GM18520 (cell line): Measurements from ENCODE around the gene UNC5A.

Experiments
- ATAC-seq: cut with Tn5 transposase; IDR thresholded peaks from one replicate; pipeline ENCODE4 v1.9.1; 2021; ENCODE audit not compliant: unreplicated experiment

Gene UNC5A

GRCh38 chr5:176844706-176845391 lies 34.5 kb downstream of the UNC5A start:
- no peak for ATAC-seq

DNA sequence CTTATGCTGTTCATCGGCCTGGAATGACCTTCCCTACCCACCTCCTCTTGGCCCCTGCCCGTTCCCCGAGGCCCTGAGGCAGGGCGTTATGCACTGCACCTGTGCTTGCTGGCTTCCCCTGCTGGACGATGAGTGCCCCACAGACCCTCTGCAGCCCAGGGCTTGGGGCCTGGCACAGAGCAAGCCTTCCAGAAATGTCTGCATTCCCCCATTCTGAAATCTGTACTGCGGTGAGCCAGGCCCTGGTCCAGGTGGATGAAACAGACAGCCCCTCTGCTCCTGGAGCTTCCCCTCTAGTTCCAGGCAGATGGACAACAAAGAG lies 35.0 kb downstream of the UNC5A start:
- no peak for ATAC-seq

DNA sequence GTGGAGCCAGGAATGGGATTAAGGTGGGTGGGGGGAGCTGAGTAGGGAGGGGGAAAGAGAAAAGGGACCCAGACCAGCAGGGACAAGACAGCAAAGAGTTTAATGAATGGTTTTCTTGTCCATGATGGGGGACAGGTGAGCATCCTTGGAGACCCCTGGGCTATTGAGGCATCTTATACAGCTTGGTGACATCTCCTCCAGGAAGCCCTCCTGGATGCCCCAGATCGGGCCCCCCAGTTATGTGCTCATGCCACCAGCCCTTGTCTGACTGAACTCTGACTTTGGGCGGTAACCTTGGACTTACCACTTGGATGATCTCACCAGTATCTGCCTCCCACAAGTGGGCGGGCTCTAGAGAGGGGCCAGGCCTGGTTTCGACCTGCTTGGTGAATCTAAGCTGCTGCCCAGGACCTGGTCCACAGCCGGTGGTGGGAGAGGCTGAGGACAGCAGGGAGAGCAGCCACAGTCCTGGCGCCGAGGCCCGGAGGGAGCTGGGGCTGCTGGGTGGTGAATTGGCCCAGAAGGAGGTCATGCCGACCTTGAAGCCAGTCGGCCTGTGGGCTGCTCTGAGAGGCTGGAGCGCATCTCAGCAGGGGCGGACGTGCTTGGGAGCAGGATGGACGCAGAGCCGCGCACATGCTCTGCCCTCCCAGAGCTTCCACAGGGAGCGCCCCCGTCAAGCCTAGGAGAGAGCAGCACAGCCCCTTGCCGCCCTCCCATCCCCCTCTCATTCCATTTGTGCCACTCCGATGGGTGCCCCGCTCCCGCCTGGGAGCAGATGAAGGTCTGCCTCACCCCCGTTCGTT lies 36.2 kb downstream of the UNC5A start:
- ATAC-seq, result no peak

DNA sequence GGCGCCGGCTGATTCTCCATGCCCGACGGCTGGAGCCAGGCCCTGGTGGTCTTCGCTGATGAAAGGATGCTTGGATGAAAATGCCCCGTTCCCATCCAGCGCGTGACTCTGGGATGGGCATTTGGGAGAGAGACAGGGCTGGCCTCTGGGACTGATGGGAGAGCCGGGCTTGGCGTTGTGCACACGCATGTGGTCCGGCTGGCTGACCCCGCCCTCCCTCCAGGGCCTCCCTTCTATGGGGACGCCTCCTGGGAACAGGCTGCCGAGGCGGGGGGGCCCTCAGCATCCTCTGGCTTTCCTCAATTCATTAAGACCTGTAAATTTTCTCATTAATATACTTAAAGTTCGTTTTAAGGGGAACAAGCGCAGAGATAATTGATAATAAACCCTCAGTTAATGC lies 36.8 kb downstream of the UNC5A start:
- ATAC-seq, result no peak

DNA sequence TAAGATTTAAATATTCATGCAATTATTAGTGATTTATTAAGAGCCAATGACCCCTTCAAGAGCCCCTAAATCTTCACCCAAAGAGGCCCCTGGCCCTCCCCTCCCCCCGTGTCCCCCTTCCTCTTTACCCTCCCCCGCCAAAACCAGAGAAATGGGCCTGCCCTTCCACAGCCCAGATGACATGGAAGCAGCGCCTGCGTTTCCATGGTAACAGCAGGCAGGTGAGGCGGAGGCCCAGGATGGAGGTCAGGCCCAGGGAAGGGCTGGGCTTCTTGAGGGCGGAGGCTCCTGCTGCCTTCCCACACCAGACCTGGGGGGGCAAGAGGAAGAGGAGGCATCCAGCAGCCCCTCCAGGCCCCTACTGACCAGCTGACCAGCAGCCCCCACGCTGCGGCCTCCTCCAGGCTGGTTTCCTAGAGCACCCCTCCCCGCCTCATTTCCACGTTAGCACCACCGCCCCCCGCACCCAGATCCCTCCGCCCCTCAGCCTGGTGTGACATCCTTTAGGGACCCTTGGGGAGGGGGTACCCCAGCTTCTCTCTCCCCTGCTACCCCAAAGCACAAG lies 37.4 kb downstream of the UNC5A start:
- ATAC-seq, result no peak

DNA sequence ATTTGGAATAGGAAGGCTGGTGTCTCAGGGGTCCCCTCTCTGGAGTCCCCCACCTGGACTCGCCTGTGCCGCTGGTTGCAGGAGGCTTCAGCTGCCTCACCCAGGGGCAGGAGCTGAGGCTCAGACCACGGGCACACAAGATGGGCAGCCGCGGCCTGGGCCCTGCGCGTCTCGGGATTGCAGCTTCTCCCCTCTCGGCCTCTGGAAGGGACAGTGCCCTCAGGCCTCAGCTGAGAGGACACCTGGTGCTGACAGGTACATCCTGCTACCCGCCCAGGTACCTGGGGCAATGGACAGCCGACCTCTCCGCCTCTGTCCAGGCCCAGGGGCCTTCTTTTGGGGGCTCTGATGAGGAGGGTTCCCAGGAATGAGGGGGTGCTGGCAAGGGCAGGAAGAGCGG lies 38.3 kb downstream of the UNC5A start:
- no peak for ATAC-seq

GRCh38 chr5:176849611-176850227 lies 39.4 kb downstream of the UNC5A start:
- no peak for ATAC-seq

GRCh38 chr5:176850371-176851245 lies 40.2 kb downstream of the UNC5A start:
- ATAC-seq, result no peak

GRCh38 chr5:176851380-176851779 lies 41.0 kb downstream of the UNC5A start:
- ATAC-seq, result no peak

- ATAC-seq, result no peak
These were observed 41.7 kb downstream of the UNC5A start for GRCh38 chr5:176851871-176852658.

- ATAC-seq, result no peak
These were observed 42.9 kb downstream of the UNC5A start for GRCh38 chr5:176853151-176853778.

- no peak for ATAC-seq
These were observed 43.8 kb downstream of the UNC5A start for GRCh38 chr5:176854164-176854563.

DNA sequence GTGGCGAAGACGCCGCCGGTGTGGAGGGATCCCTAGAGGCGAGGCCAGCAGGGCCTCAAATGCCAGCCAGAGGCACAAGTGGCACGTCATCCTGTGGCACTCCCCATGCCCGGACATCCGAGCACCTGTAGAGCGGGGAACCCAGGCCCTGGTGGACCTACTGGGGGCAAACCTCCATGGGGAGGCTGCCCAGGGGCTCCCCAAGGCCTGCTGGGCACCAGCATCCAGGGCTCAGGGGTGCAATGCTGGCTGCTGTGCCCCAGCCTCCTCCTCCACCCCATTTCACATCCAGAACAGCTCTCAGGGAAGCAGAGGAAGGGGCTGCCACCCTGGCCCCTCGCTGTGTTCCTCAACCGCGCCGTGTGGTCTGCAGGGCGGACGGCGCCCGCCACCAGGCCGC lies 45.2 kb downstream of the UNC5A start:
- no peak for ATAC-seq

DNA sequence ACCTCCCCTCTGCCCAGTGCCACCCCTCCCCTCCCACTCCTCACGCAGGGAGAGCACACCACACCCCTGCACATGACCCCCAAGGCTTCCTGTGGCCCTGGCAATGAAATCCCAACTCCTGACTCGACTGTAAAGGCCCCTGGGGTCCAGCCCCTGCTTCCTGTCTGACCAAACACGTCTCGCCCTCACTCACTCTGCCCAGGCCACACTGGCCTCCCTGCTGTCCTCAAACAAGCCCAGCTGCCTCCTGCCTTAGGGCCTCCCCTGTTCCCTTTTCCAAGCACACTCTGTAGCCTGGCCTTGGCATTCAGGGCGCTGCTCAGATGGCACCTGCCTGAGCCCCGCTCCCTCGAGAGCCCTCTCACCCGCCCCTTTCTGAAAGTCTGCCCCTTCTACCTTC lies 46.4 kb downstream of the UNC5A start:
- no peak for ATAC-seq

GRCh38 chr5:176857216-176857893 lies 47.0 kb downstream of the UNC5A start:
- ATAC-seq, result no peak

GRCh38 chr5:176857894-176858273 lies 47.5 kb downstream of the UNC5A start:
- ATAC-seq, result no peak

DNA sequence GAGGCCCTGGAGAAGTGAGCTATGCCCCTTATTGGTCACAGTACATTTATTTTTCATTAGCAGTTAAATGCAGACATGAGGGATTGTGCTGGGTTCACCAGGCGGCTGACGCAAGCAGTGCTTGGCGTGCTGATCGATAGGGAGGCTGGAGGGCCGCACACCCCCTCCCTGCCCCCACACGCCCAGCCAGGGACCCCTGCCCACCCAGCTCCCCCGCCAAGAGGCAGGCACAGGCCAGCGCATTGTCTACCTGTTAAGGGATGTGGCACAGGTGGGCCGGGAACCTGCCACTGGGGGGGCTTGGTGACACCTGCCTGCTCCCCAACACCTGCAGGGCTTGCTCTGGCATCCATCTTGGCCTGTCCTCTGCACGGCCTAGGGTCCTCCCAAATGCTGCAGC lies 49.6 kb downstream of the UNC5A start:
- ATAC-seq, result no peak

DNA sequence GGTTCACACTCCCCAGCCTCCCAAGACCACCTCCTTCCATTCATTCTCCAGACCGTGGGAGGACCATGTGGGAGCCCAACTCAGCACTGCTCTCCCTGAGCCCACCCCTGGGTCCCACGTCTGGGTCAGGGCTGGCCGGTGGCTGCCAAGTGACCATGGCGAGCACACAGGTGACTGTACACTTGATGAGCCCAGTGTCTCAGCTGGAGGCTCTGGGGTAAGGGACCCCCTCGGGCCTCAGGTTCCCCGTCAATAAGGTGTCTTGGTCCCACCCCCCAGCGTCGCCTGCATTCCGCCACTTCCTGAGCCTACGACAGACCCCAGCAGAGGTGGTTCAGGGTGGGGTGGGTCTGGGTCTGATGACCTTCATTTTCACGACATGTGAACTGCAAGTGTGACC lies 50.0 kb downstream of the UNC5A start:
- no peak for ATAC-seq

DNA sequence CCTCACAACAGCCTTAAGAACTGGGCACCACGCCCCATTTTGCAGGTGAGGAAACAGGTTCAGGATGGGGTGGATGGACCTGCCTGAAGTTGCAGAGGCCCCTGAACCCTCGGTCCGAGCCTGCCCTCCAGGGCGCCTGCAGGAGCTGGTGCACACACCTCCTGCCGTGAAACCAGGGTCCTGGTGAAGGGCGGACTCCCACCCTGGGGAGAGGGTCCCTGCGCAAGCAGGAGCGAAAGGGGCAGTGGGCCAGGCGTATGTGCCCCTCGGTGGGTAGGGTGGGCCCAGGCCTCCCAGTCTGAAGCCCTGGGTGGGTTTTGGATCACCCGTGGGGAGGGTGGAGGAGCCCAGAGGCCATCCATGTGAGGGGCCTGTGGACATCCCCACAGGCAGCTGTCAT lies 50.9 kb downstream of the UNC5A start:
- ATAC-seq, result no peak
